ENCODE results near the gene NBEA.

Gene NBEA

GRCh38 chr13:35711909-35712308, 769.8 kb downstream of the NBEA start:
- no peak overlapping the region for H3K4me3 ChIP-seq (ENCODE audit: low read depth, low read length)
- H3K4me1 ChIP-seq (ENCODE audit: control insufficient read depth, insufficient read depth, low read length), result peaks cover 24% of the 10 kb centered on the region
- H3K9ac ChIP-seq (ENCODE audit: low read length), result no peak overlapping the region
- H3K9me3 ChIP-seq (ENCODE audit: control insufficient read depth, insufficient read depth, low read depth, low read length), result no peaks in the 10 kb centered on the region
- no peaks in the 10 kb centered on the region for H3K27me3 ChIP-seq (ENCODE audit: control insufficient read depth, insufficient read depth, low read length)
- H3K27ac ChIP-seq (ENCODE audit: low read depth, low read length), result no peak overlapping the region
- H3K36me3 ChIP-seq (ENCODE audit: control insufficient read depth, insufficient read depth, low read length), result no peaks in the 10 kb centered on the region

- Histone ChIP-seq H3K27me3 (ENCODE audit: control insufficient read depth, insufficient read depth, low read length) (no peaks in the 10 kb centered on the region), H3K9ac (ENCODE audit: low read length) (peak overlapping the region; percentile 3), H3K4me1 (ENCODE audit: control insufficient read depth, insufficient read depth, low read length) (peaks cover 24% of the 10 kb centered on the region), H3K27ac (ENCODE audit: low read depth, low read length) (no peak overlapping the region; the same call in 1 of the 2 replicates), H3K36me3 (ENCODE audit: control insufficient read depth, insufficient read depth, low read length) (no peaks in the 10 kb centered on the region), H3K9me3 (ENCODE audit: control insufficient read depth, insufficient read depth, low read depth, low read length) (no peaks in the 10 kb centered on the region), H3K4me3 (ENCODE audit: low read depth, low read length) (no peak overlapping the region)
Measured at GRCh38 chr13:35712907-35713761, 771.1 kb downstream of the NBEA start.

- no peak overlapping the region for H3K4me3 ChIP-seq (ENCODE audit: low read depth, low read length)
- H3K36me3 ChIP-seq (ENCODE audit: control insufficient read depth, insufficient read depth, low read length), result no peaks in the 10 kb centered on the region
- H3K9ac ChIP-seq (ENCODE audit: low read length), result no peak overlapping the region
- H3K27ac ChIP-seq (ENCODE audit: low read depth, low read length), result no peak overlapping the region
- no peaks in the 10 kb centered on the region for H3K9me3 ChIP-seq (ENCODE audit: control insufficient read depth, insufficient read depth, low read depth, low read length)
- H3K27me3 ChIP-seq (ENCODE audit: control insufficient read depth, insufficient read depth, low read length), result no peaks in the 10 kb centered on the region
- H3K4me1 ChIP-seq (ENCODE audit: control insufficient read depth, insufficient read depth, low read length), result peaks cover 24% of the 10 kb centered on the region
Measured at GRCh38 chr13:35714121-35714520, 772.1 kb downstream of the NBEA start.

GRCh38 chr13:35714588-35715377, 772.7 kb downstream of the NBEA start:
- H3K4me1 ChIP-seq (ENCODE audit: control insufficient read depth, insufficient read depth, low read length), result peaks cover 24% of the 10 kb centered on the region
- H3K9ac ChIP-seq (ENCODE audit: low read length), result no peak overlapping the region
- H3K36me3 ChIP-seq (ENCODE audit: control insufficient read depth, insufficient read depth, low read length), result no peaks in the 10 kb centered on the region
- no peaks in the 10 kb centered on the region for H3K9me3 ChIP-seq (ENCODE audit: control insufficient read depth, insufficient read depth, low read depth, low read length)
- no peak overlapping the region for H3K4me3 ChIP-seq (ENCODE audit: low read depth, low read length)
- no peak overlapping the region for H3K27ac ChIP-seq (ENCODE audit: low read depth, low read length)
- H3K27me3 ChIP-seq (ENCODE audit: control insufficient read depth, insufficient read depth, low read length), result no peaks in the 10 kb centered on the region

- H3K27me3 ChIP-seq (ENCODE audit: control insufficient read depth, insufficient read depth, low read length), result no peaks in the 10 kb centered on the region
- H3K9ac ChIP-seq (ENCODE audit: low read length), result no peak overlapping the region
- H3K4me1 ChIP-seq (ENCODE audit: control insufficient read depth, insufficient read depth, low read length), result peaks cover 24% of the 10 kb centered on the region
- no peaks in the 10 kb centered on the region for H3K36me3 ChIP-seq (ENCODE audit: control insufficient read depth, insufficient read depth, low read length)
- no peaks in the 10 kb centered on the region for H3K9me3 ChIP-seq (ENCODE audit: control insufficient read depth, insufficient read depth, low read depth, low read length)
- no peak overlapping the region for H3K27ac ChIP-seq (ENCODE audit: low read depth, low read length)
- H3K4me3 ChIP-seq (ENCODE audit: low read depth, low read length), result no peak overlapping the region
Measured at GRCh38 chr13:35716186-35716585, 774.1 kb downstream of the NBEA start.

- Histone ChIP-seq H3K27ac (ENCODE audit: low read depth, low read length) (no peak overlapping the region), H3K4me3 (ENCODE audit: low read depth, low read length) (no peak overlapping the region), H3K4me1 (ENCODE audit: control insufficient read depth, insufficient read depth, low read length) (peaks cover 24% of the 10 kb centered on the region)
Measured at GRCh38 chr13:35716729-35717128, 774.7 kb downstream of the NBEA start.

GRCh38 chr13:35718084-35718483, 776.0 kb downstream of the NBEA start:
- no peak overlapping the region for H3K4me3 ChIP-seq (ENCODE audit: low read depth, low read length)
- H3K9me3 ChIP-seq (ENCODE audit: control insufficient read depth, insufficient read depth, low read depth, low read length), result no peaks in the 10 kb centered on the region
- H3K27me3 ChIP-seq (ENCODE audit: control insufficient read depth, insufficient read depth, low read length), result no peaks in the 10 kb centered on the region
- H3K9ac ChIP-seq (ENCODE audit: low read length), result no peak overlapping the region
- H3K27ac ChIP-seq (ENCODE audit: low read depth, low read length), result no peak overlapping the region
- H3K36me3 ChIP-seq (ENCODE audit: control insufficient read depth, insufficient read depth, low read length), result no peaks in the 10 kb centered on the region
- peaks cover 17% of the 10 kb centered on the region for H3K4me1 ChIP-seq (ENCODE audit: control insufficient read depth, insufficient read depth, low read length)

More at GRCh38 chr13:35716729-35717128, 774.7 kb downstream of the NBEA start:
- H3K9me3 ChIP-seq (ENCODE audit: control insufficient read depth, insufficient read depth, low read depth, low read length), result no peaks in the 10 kb centered on the region
- no peaks in the 10 kb centered on the region for H3K27me3 ChIP-seq (ENCODE audit: control insufficient read depth, insufficient read depth, low read length)
- H3K9ac ChIP-seq (ENCODE audit: low read length), result no peak overlapping the region
- H3K36me3 ChIP-seq (ENCODE audit: control insufficient read depth, insufficient read depth, low read length), result no peaks in the 10 kb centered on the region

GRCh38 chr13:35720290-35720689, 778.2 kb downstream of the NBEA start:
- Histone ChIP-seq H3K4me1 (ENCODE audit: control insufficient read depth, insufficient read depth, low read length) (no peaks in the 10 kb centered on the region), H3K9ac (ENCODE audit: low read length) (no peak overlapping the region), H3K27ac (ENCODE audit: low read depth, low read length) (no peak overlapping the region), H3K9me3 (ENCODE audit: control insufficient read depth, insufficient read depth, low read depth, low read length) (no peaks in the 10 kb centered on the region), H3K36me3 (ENCODE audit: control insufficient read depth, insufficient read depth, low read length) (no peaks in the 10 kb centered on the region), H3K27me3 (ENCODE audit: control insufficient read depth, insufficient read depth, low read length) (no peaks in the 10 kb centered on the region), H3K4me3 (ENCODE audit: low read depth, low read length) (no peak overlapping the region)

GRCh38 chr13:35720690-35721554, 778.9 kb downstream of the NBEA start:
- H3K4me1 ChIP-seq (ENCODE audit: control insufficient read depth, insufficient read depth, low read length), result no peaks in the 10 kb centered on the region
- no peaks in the 10 kb centered on the region for H3K27me3 ChIP-seq (ENCODE audit: control insufficient read depth, insufficient read depth, low read length)
- H3K9ac ChIP-seq (ENCODE audit: low read length), result no peak overlapping the region
- peak overlapping the region; percentile 12; the same call in 1 of the 2 replicates for H3K4me3 ChIP-seq (ENCODE audit: low read depth, low read length)
- no peaks in the 10 kb centered on the region for H3K9me3 ChIP-seq (ENCODE audit: control insufficient read depth, insufficient read depth, low read depth, low read length)
- no peak overlapping the region for H3K27ac ChIP-seq (ENCODE audit: low read depth, low read length)
- H3K36me3 ChIP-seq (ENCODE audit: control insufficient read depth, insufficient read depth, low read length), result no peaks in the 10 kb centered on the region
